ENCODE data around the gene TMEM150A. TPM values are rescaled to one million over a fixed set of nuclear protein-coding genes. Genes with fewer than 3 reads are reported as not detected.
A peak's percentile ranks its signal among the peaks of the same experiment; 100 is the strongest.

TMEM150A gene
- total RNA-seq, 3 donors from 2014 or later = 20.8 to 40.0 (median 22.6) TPM

- H3K27ac ChIP-seq = peak overlapping the region; percentile 90 to 93
Observed at GRCh38 chr2:85596486-85597143, 5.9 kb downstream of the TMEM150A start.

GRCh38 chr2:85596026-85596333 lies 6.5 kb downstream of the TMEM150A start:
- no peaks in the 10 kb centered on the region for H3K36me3 ChIP-seq
- no peaks in the 10 kb centered on the region for H3K27me3 ChIP-seq
- H3K4me1 ChIP-seq = peaks cover 9 to 33% of the 10 kb centered on the region in 2 donors
- no peaks in the 10 kb centered on the region for H3K9me3 ChIP-seq
- peak overlapping the region; percentile 60 to 99 (median 86) for H3K4me3 ChIP-seq
- H3K27ac ChIP-seq = peak overlapping the region; percentile 90 to 93
- no peak for DNase-seq (ENCODE audit: low spot score in 2 of 2)
- TF ChIP-seq POLR2A (IDR thresholded peaks at IDR 0.05) (no peak), POLR2AphosphoS5 (IDR thresholded peaks at IDR 0.05) (no peak)
- TF ChIP-seq, protein P1, sequence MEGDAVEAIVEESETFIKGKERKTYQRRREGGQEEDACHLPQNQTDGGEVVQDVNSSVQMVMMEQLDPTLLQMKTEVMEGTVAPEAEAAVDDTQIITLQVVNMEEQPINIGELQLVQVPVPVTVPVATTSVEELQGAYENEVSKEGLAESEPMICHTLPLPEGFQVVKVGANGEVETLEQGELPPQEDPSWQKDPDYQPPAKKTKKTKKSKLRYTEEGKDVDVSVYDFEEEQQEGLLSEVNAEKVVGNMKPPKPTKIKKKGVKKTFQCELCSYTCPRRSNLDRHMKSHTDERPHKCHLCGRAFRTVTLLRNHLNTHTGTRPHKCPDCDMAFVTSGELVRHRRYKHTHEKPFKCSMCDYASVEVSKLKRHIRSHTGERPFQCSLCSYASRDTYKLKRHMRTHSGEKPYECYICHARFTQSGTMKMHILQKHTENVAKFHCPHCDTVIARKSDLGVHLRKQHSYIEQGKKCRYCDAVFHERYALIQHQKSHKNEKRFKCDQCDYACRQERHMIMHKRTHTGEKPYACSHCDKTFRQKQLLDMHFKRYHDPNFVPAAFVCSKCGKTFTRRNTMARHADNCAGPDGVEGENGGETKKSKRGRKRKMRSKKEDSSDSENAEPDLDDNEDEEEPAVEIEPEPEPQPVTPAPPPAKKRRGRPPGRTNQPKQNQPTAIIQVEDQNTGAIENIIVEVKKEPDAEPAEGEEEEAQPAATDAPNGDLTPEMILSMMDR (IDR thresholded peaks at IDR 0.05) = no peak
- intact Hi-C loops (cut with DNase I; ENCODE audit: low total_unique reads) = no loop called here

More at GRCh38 chr2:85596486-85597143, 5.9 kb downstream of the TMEM150A start:
- H3K27me3 ChIP-seq = no peaks in the 10 kb centered on the region
- H3K4me1 ChIP-seq = peaks cover 8 to 30% of the 10 kb centered on the region in 2 donors
- H3K36me3 ChIP-seq = no peaks in the 10 kb centered on the region
- intact Hi-C loops (cut with DNase I; ENCODE audit: low total_unique reads) = no loop called here
- peak overlapping the region; percentile 60 to 99 (median 86) for H3K4me3 ChIP-seq
- no peaks in the 10 kb centered on the region for H3K9me3 ChIP-seq
- TF ChIP-seq, protein P1 (IDR thresholded peaks at IDR 0.05) = no peak
- no peak for TF ChIP-seq POLR2A (IDR thresholded peaks at IDR 0.05)
- TF ChIP-seq POLR2AphosphoS5 (IDR thresholded peaks at IDR 0.05) = no peak
- no peak for DNase-seq (ENCODE audit: low spot score in 2 of 2)

GRCh38 chr2:85595301-85596025 lies 7.0 kb downstream of the TMEM150A start, which contains the start of gene RNF181:
Gene RNF181 (plus strand): TSS chr2:85595745. CDS start chr2:85595764, 19 bp downstream.
- Histone ChIP-seq H3K36me3 (no peaks in the 10 kb centered on the region), H3K4me3 (peak within 1 kb of the TSS; percentile 60 to 99 (median 86)), H3K9me3 (no peaks in the 10 kb centered on the region), H3K4me1 (peaks cover 14 to 37% of the 10 kb centered on the region in 2 donors), H3K27ac (peak within 1 kb of the TSS; percentile 90 to 93), H3K27me3 (no peaks in the 10 kb centered on the region)
- TF ChIP-seq POLR2A (IDR thresholded peaks at IDR 0.05) = peak; percentile 89
- TF ChIP-seq, protein P1 (IDR thresholded peaks at IDR 0.05) = no peak
- TF ChIP-seq POLR2AphosphoS5 (IDR thresholded peaks at IDR 0.05) = peak; percentile 84 to 93 (median 88)
- DNase-seq (ENCODE audit: low spot score in 2 of 2) = peak; percentile 93 to 98
- intact Hi-C loops (cut with DNase I; ENCODE audit: low total_unique reads) = no loop called here

DNA sequence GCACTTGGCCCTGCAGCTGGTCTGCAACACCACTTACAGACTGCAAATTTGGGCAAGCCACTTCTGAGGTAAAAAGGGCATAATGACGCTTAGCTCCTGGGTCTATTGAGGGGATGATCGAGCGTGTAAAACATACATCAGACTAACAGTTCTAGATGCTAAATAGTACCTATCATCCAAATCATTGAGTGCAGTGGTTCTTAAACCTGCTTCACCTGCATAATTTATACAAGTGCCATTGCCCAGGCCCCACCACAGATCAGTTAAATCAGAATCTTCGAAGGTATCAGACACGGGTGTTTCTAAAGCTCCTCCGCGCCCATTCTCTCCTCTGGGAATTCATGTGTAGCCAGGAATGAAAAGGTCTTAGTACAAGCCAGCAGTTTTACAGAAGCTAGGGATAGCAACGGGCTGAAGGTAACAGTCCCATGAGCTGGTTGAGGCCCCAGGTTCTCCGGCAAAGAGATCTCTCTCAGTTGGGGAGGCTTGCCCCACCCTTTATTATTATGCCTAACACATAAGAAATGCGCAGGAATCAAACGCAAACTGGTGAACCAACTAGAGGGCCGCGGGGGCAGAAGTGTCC lies 7.7 kb downstream of the TMEM150A start:
- H3K4me3 ChIP-seq = peak overlapping the region; percentile 60 to 99 (median 86)
- no peaks in the 10 kb centered on the region for H3K27me3 ChIP-seq
- DNase-seq (ENCODE audit: low spot score in 2 of 2) = no peak
- TF ChIP-seq, protein P1 (IDR thresholded peaks at IDR 0.05) = no peak
- TF ChIP-seq POLR2AphosphoS5 (IDR thresholded peaks at IDR 0.05) = no peak
- TF ChIP-seq POLR2A (IDR thresholded peaks at IDR 0.05) = no peak
- H3K27ac ChIP-seq = peak overlapping the region; percentile 90 to 93
- intact Hi-C loops (cut with DNase I; ENCODE audit: low total_unique reads) = no loop called here
- H3K9me3 ChIP-seq = no peaks in the 10 kb centered on the region
- no peaks in the 10 kb centered on the region for H3K36me3 ChIP-seq
- peaks cover 14 to 43% of the 10 kb centered on the region in 2 donors for H3K4me1 ChIP-seq
